K562 (cell line): Measurements from ENCODE around the gene CLCN1. TPM values are rescaled to one million over a fixed set of nuclear protein-coding genes. Genes with fewer than 3 reads are reported as not detected.

Experiments
- CBX2 ChIP-seq: fragments of 200-600 bp; sonication (generic); IDR thresholded peaks from one replicate; pipeline ENCODE4 v1.6.1; 2012; ENCODE audit warnings: mild to moderate bottlenecking, low read length, inconsistent platforms; ENCODE audit not compliant: insufficient read depth, poor library complexity, severe bottlenecking
- CHCHD3 ChIP-seq: fragments of 250-450 bp; sonication (Bioruptor Pico); IDR thresholded peaks from 2 replicates; pipeline ENCODE4 v2.1.2; 2022; ENCODE audit warnings: mild to moderate bottlenecking
- DACH1 ChIP-seq: fragments of 450-650 bp; IDR thresholded peaks from 2 replicates; pipeline ENCODE4 v1.6.1; 2018; ENCODE audit not compliant: partially characterized antibody
- DPF2 ChIP-seq: fragments of 450-650 bp; IDR thresholded peaks from 2 replicates; pipeline ENCODE4 v1.6.1; 2016
- HMGN3 ChIP-seq: IDR thresholded peaks from 2 replicates; pipeline ENCODE4 v1.6.1; 2011; ENCODE audit warnings: borderline replicate concordance, low read depth, mild to moderate bottlenecking, mixed read lengths, low read length; ENCODE audit not compliant: insufficient read length; ENCODE audit errors: extremely low read depth
- MCM3 ChIP-seq: fragments of 450-650 bp; IDR thresholded peaks from 2 replicates; pipeline ENCODE4 v1.6.1; 2016
- MTA3 ChIP-seq: fragments of 450-650 bp; formaldehyde crosslinking; IDR thresholded peaks from 2 replicates; pipeline ENCODE4 v1.6.1; 2017; ENCODE audit warnings: mild to moderate bottlenecking, borderline replicate concordance
- NUFIP1 ChIP-seq: fragments of 450-650 bp; IDR thresholded peaks from 2 replicates; pipeline ENCODE4 v1.6.1; 2018; ENCODE audit not compliant: partially characterized antibody
- PCBP2 ChIP-seq: fragments of 200-400 bp; formaldehyde crosslinking; IDR thresholded peaks from 2 replicates; pipeline ENCODE4 v1.6.1; 2018; ENCODE audit warnings: low read length, low read depth, mild to moderate bottlenecking, moderate library complexity; ENCODE audit not compliant: poor library complexity, severe bottlenecking
- POLR2G ChIP-seq: fragments of 200-400 bp; formaldehyde crosslinking; IDR thresholded peaks from 2 replicates; pipeline ENCODE4 v1.6.1; 2017; ENCODE audit warnings: low read depth, mild to moderate bottlenecking, antibody characterized with exemption, low read length, moderate library complexity
- RFX1 ChIP-seq: fragments of 450-650 bp; IDR thresholded peaks from 2 replicates; pipeline ENCODE4 v1.6.1; 2016; ENCODE audit warnings: mild to moderate bottlenecking, moderate library complexity
- SIN3A ChIP-seq, 2 experiments: fragments of 150-350 bp in 1 of 2; IDR thresholded peaks; 2 replicates each; pipeline ENCODE4 v1.6.1; 2011 to 2016; ENCODE audit warnings: borderline replicate concordance in 2 of 2, low read depth in 2 of 2, low read length in 2 of 2, mild to moderate bottlenecking in 2 of 2, moderate library complexity in 2 of 2; ENCODE audit not compliant: control insufficient read depth in 1 of 2
- SMARCA5 ChIP-seq: fragments of 450-650 bp; IDR thresholded peaks from 2 replicates; pipeline ENCODE4 v1.6.1; 2016
- SOX6 ChIP-seq: fragments of 450-650 bp; IDR thresholded peaks from 2 replicates; pipeline ENCODE4 v1.6.1; 2014; ENCODE audit warnings: mild to moderate bottlenecking
- TFE3 ChIP-seq: fragments of 450-650 bp; formaldehyde crosslinking; IDR thresholded peaks from 2 replicates; pipeline ENCODE4 v1.4.0; 2020; ENCODE audit warnings: mild to moderate bottlenecking, mixed read lengths
- XRCC5 ChIP-seq: fragments of 200-400 bp; formaldehyde crosslinking; IDR thresholded peaks from 2 replicates; pipeline ENCODE4 v1.6.1; 2017; ENCODE audit warnings: low read depth, mild to moderate bottlenecking, low read length
- ZBTB8A ChIP-seq: fragments of 450-650 bp; IDR thresholded peaks from 2 replicates; pipeline ENCODE4 v1.6.1; 2018; ENCODE audit warnings: mild to moderate bottlenecking, moderate library complexity; ENCODE audit not compliant: partially characterized antibody
- ZFPM2 ChIP-seq: fragments of 250-450 bp; sonication (Bioruptor Pico); IDR thresholded peaks from 2 replicates; pipeline ENCODE4 v1.5.1; 2022; ENCODE audit warnings: mild to moderate bottlenecking
- ZKSCAN3 ChIP-seq: fragments of 250-450 bp; sonication (Bioruptor Pico); IDR thresholded peaks from 2 replicates; pipeline ENCODE4 v1.4.0; 2020
- ZNF175 ChIP-seq: fragments of 200-800 bp; sonication (Bioruptor generic); IDR thresholded peaks from 2 replicates; pipeline ENCODE4 v1.6.1; 2016; ENCODE audit warnings: low read depth, mild to moderate bottlenecking, missing genetic modification characterization, missing compliant biosample characterization
- ZNF57 ChIP-seq: fragments of 450-650 bp; formaldehyde crosslinking; IDR thresholded peaks from 2 replicates; pipeline ENCODE4 v1.4.0; 2020; ENCODE audit warnings: mild to moderate bottlenecking, moderate library complexity
- polyA plus RNA-seq, 8 experiments: library from polyadenylated mRNA; depleted of rRNA in 4 of 8; stranded (reverse) in 5 of 8; unstranded in 3 of 8; fragments of >200 nt; fragmentation: Nextera tagmentation in 2 of 8; fragmentation: Illumina TruSeq in 1 of 8; extraction: Ambion mirVana in 2 of 8; extraction: Trizol in 1 of 8; gene quantifications; 2 replicates each; pipeline versions ENCODE4 v1.2.1 to v1.2.3, GENCODE V29; 2011 to 2014; ENCODE audit warnings: inconsistent platforms in 1 of 8, missing spikeins in 1 of 8
- total RNA-seq, 7 experiments: library from RNA; depleted of rRNA in 6 of 7; stranded (reverse); fragments of >200 nt in 6 of 7; fragmentation: Illumina TruSeq in 2 of 7; extraction: Trizol in 2 of 7; gene quantifications; 2 replicates each; pipeline versions ENCODE4 v1.2.1 to v1.2.3, GENCODE V29; 2011 to 2021; ENCODE audit warnings: low replicate concordance in 1 of 7
- TF ChIP-seq, protein P1 (sequence below): fragments of 150-350 bp; conservative IDR thresholded peaks from 2 replicates; pipeline ENCODE4 v1.6.1; 2014; ENCODE audit warnings: low read length

The CLCN1 gene
- total and polyA plus RNA-seq, 9 of the 15 experiments (the other 6 are each of a cell fraction or from before 2014, with no cell fraction given) = 0.01 to 0.11 (median 0.04) TPM; not detected in 4

- TF ChIP-seq, protein P1, sequence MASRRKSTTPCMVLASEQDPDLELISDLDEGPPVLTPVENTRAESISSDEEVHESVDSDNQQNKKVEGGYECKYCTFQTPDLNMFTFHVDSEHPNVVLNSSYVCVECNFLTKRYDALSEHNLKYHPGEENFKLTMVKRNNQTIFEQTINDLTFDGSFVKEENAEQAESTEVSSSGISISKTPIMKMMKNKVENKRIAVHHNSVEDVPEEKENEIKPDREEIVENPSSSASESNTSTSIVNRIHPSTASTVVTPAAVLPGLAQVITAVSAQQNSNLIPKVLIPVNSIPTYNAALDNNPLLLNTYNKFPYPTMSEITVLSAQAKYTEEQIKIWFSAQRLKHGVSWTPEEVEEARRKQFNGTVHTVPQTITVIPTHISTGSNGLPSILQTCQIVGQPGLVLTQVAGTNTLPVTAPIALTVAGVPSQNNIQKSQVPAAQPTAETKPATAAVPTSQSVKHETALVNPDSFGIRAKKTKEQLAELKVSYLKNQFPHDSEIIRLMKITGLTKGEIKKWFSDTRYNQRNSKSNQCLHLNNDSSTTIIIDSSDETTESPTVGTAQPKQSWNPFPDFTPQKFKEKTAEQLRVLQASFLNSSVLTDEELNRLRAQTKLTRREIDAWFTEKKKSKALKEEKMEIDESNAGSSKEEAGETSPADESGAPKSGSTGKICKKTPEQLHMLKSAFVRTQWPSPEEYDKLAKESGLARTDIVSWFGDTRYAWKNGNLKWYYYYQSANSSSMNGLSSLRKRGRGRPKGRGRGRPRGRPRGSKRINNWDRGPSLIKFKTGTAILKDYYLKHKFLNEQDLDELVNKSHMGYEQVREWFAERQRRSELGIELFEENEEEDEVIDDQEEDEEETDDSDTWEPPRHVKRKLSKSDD = no peak
- TF ChIP-seq NUFIP1 (no peak), CHCHD3 (peak; percentile 82; the same call in 1 of the 2 replicates), ZNF175 (CRISPR knock-in tag) (no peak), ZKSCAN3 (CRISPR knock-in tag) (no peak), HMGN3 (peak; percentile 36), ZBTB8A (no peak), DPF2 (0 out of 2 replicates have a peak, but pooled peaks have one; percentile 48), TFE3 (CRISPR knock-in tag) (no peak), MTA3 (peak; percentile 71; the same call in 1 of the 2 replicates), DACH1 (peak; percentile 10), POLR2G (peak; percentile 99), XRCC5 (peak; percentile 8; the same call in 1 of the 2 replicates), SMARCA5 (no peak), CBX2 (no peak), ZFPM2 (CRISPR knock-in tag) (no peak), ZNF57 (CRISPR knock-in tag) (0 out of 2 replicates have a peak, but pooled peaks have one; percentile 15), RFX1 (no peak), SOX6 (peak; percentile 58; the same call in 1 of the 2 replicates), SIN3A (IDR thresholded peaks at IDR 0.05; ENCODE audit: borderline replicate concordance in 2 of 2, control insufficient read depth in 1 of 2, low read depth in 2 of 2, low read length in 2 of 2) (peak; percentile 29 to 58; a peak in 1 of 4 replicates), PCBP2 (no peak), MCM3 (no peak)
Observed at GRCh38 chr7:143287935-143288826, 27.7 kb upstream of the CLCN1 start, which contains the start of gene CASP2 (continued).
